ENCODE data around the gene IL17RD. TPM values are rescaled to one million over a fixed set of nuclear protein-coding genes. Genes with fewer than 3 reads are reported as not detected.

Gene IL17RD
- total RNA-seq, 1 experiment from 2014 or later, result 1.3 TPM

- no peaks in the 10 kb centered on the region for H3K27me3 ChIP-seq (replicated peaks; ENCODE audit: insufficient read depth, low read depth, low read length, poor library complexity)
- CTCF ChIA-PET, result no interaction called here
Observed at GRCh38 chr3:57120040-57120439, 45.1 kb downstream of the IL17RD start.

GRCh38 chr3:57118254-57118653 lies 46.9 kb downstream of the IL17RD start:
- ChIA-PET POLR2A (ENCODE audit: low non-redundant PET) (no interaction called here), CTCF (no interaction called here)
- no peak overlapping the region for H3K4me3 ChIP-seq (ENCODE audit: low read depth, low read length, poor library complexity, severe bottlenecking)
- H3K9me3 ChIP-seq (ENCODE audit: low read depth, low read length, poor library complexity, severe bottlenecking), result no peaks in the 10 kb centered on the region
- intact Hi-C loops (cut with micrococcal nuclease; ENCODE audit: unreplicated experiment), result no loop called here
- H3K27ac ChIP-seq (ENCODE audit: low read depth, low read length, poor library complexity, severe bottlenecking), result no peak overlapping the region
- DNase-seq (ENCODE audit: low spot score), result no peak
- H3K27me3 ChIP-seq (replicated peaks; ENCODE audit: insufficient read depth, low read depth, low read length, poor library complexity), result no peaks in the 10 kb centered on the region
- TF ChIP-seq CTCF (conservative IDR thresholded peaks at IDR 0.05; ENCODE audit: low read depth, low read length), result no peak
- no peak for TF ChIP-seq EZH2 (IDR thresholded peaks at IDR 0.05; ENCODE audit: borderline replicate concordance, low read depth, low read length, poor library complexity, severe bottlenecking)
- H3K36me3 ChIP-seq (ENCODE audit: insufficient read depth, low read length, poor library complexity, severe bottlenecking), result no peaks in the 10 kb centered on the region
- H3K4me1 ChIP-seq (ENCODE audit: insufficient read depth, low read length, poor library complexity, severe bottlenecking), result no peaks in the 10 kb centered on the region
- BruUV-seq (replicated peaks), result no TSS peak

More at GRCh38 chr3:57120040-57120439, 45.1 kb downstream of the IL17RD start:
- H3K27ac ChIP-seq (ENCODE audit: low read depth, low read length, poor library complexity, severe bottlenecking), result no peak overlapping the region
- no TSS peak for BruUV-seq (replicated peaks)
- no peak overlapping the region for H3K4me3 ChIP-seq (ENCODE audit: low read depth, low read length, poor library complexity, severe bottlenecking)
- no peaks in the 10 kb centered on the region for H3K4me1 ChIP-seq (ENCODE audit: insufficient read depth, low read length, poor library complexity, severe bottlenecking)
- POLR2A ChIA-PET (ENCODE audit: low non-redundant PET), result no interaction called here
- no peaks in the 10 kb centered on the region for H3K36me3 ChIP-seq (ENCODE audit: insufficient read depth, low read length, poor library complexity, severe bottlenecking)
- TF ChIP-seq CTCF (conservative IDR thresholded peaks at IDR 0.05; ENCODE audit: low read depth, low read length) (no peak), EZH2 (IDR thresholded peaks at IDR 0.05; ENCODE audit: borderline replicate concordance, low read depth, low read length, poor library complexity, severe bottlenecking) (no peak)
- no peaks in the 10 kb centered on the region for H3K9me3 ChIP-seq (ENCODE audit: low read depth, low read length, poor library complexity, severe bottlenecking)
- intact Hi-C loops (cut with micrococcal nuclease; ENCODE audit: unreplicated experiment), result no loop called here
- no peak for DNase-seq (ENCODE audit: low spot score)

- ChIA-PET CTCF (interaction anchor here (0.6 kb wide), 1 partner anchor 105 kb away, joined by 3 read pairs; no protein-coding TSS in a partner anchor), POLR2A (ENCODE audit: low non-redundant PET) (no interaction called here)
- H3K4me1 ChIP-seq (ENCODE audit: insufficient read depth, low read length, poor library complexity, severe bottlenecking), result no peaks in the 10 kb centered on the region
- no peak for DNase-seq (ENCODE audit: low spot score)
- intact Hi-C loops (cut with micrococcal nuclease; ENCODE audit: unreplicated experiment), result no loop called here
- H3K36me3 ChIP-seq (ENCODE audit: insufficient read depth, low read length, poor library complexity, severe bottlenecking), result no peaks in the 10 kb centered on the region
- no peak overlapping the region for H3K27ac ChIP-seq (ENCODE audit: low read depth, low read length, poor library complexity, severe bottlenecking)
- BruUV-seq (replicated peaks), result no TSS peak
- no peak for TF ChIP-seq CTCF (conservative IDR thresholded peaks at IDR 0.05; ENCODE audit: low read depth, low read length)
- TF ChIP-seq EZH2 (IDR thresholded peaks at IDR 0.05; ENCODE audit: borderline replicate concordance, low read depth, low read length, poor library complexity, severe bottlenecking), result no peak
- H3K9me3 ChIP-seq (ENCODE audit: low read depth, low read length, poor library complexity, severe bottlenecking), result no peaks in the 10 kb centered on the region
- H3K27me3 ChIP-seq (replicated peaks; ENCODE audit: insufficient read depth, low read depth, low read length, poor library complexity), result no peaks in the 10 kb centered on the region
- H3K4me3 ChIP-seq (ENCODE audit: low read depth, low read length, poor library complexity, severe bottlenecking), result no peak overlapping the region
Observed at GRCh38 chr3:57116501-57116900, 48.7 kb downstream of the IL17RD start.
